ENCODE measurements around the gene MYO5A. TPM values are rescaled to one million over a fixed set of nuclear protein-coding genes. Genes with fewer than 3 reads are reported as not detected.
"Not testable (repeated sequence)": the region's sequence is repeated elsewhere in the genome, so short reads cannot be mapped to it uniquely, and the experiment has no call there.

Gene MYO5A
- total RNA-seq, 1 donor from 2014 or later, result 55.0 TPM

- Histone ChIP-seq H3K27me3 (no peaks in the 10 kb centered on the region), H3K36me3 (no peaks in the 10 kb centered on the region), H3K27ac (no peak overlapping the region), H3K9me3 (peaks cover 0 to 15% of the 10 kb centered on the region in 2 donors), H3K4me1 (no peaks in the 10 kb centered on the region), H3K4me3 (no peak overlapping the region)
- intact Hi-C loops (cut with DNase I), result no loop called here
- no peak for TF ChIP-seq CTCF (IDR thresholded peaks at IDR 0.05)
- no peak for DNase-seq (ENCODE audit: low spot score in 2 of 2)
Measured at GRCh38 chr15:52463638-52464037, 65.0 kb downstream of the MYO5A start.

DNA sequence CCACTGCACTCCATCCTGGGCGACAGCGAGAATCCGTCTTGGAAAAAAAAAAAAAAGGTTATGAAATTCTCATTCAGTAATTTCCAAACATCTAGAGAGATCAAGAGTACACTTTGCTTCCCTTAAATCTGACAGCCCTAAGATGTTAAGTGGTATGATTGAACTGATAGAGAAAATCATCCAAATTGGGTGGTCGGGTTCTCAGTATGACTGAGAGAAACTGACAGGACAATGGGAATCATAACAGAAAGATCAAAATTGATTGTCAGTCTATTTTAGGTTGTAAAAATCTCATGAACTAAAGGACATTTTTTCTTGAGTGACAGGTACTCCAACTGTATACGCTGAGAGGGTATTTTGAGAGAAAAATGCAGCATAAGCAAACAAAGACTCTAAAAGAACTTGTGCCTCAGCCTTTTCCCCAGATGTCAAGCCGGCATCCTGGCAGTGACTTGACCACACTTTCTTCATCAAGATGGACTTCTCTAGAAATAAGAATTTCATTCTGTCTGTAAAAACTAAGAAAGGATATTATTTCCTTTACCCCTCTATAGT, 65.8 kb downstream of the MYO5A start:
- no peak for TF ChIP-seq CTCF (IDR thresholded peaks at IDR 0.05)
- H3K4me1 ChIP-seq, result no peaks in the 10 kb centered on the region
- H3K9me3 ChIP-seq, result peaks cover 0 to 7% of the 10 kb centered on the region in 2 donors
- no peak overlapping the region for H3K4me3 ChIP-seq
- no peak for DNase-seq (ENCODE audit: low spot score in 2 of 2)
- intact Hi-C loops (cut with DNase I), result no loop called here
- H3K36me3 ChIP-seq, result no peaks in the 10 kb centered on the region
- no peak overlapping the region for H3K27ac ChIP-seq
- H3K27me3 ChIP-seq, result no peaks in the 10 kb centered on the region

GRCh38 chr15:52459701-52460100, 69.0 kb downstream of the MYO5A start:
- intact Hi-C loops (cut with DNase I); DNase-seq (ENCODE audit: low spot score in 2 of 2); H3K4me1 ChIP-seq; H3K27me3 ChIP-seq; H3K4me3 ChIP-seq; H3K36me3 ChIP-seq; H3K27ac ChIP-seq; H3K9me3 ChIP-seq: not testable (repeated sequence)

GRCh38 chr15:52459265-52459664, 69.4 kb downstream of the MYO5A start:
- H3K27me3 ChIP-seq; H3K9me3 ChIP-seq; H3K36me3 ChIP-seq; H3K4me3 ChIP-seq; intact Hi-C loops (cut with DNase I); DNase-seq (ENCODE audit: low spot score in 2 of 2); H3K27ac ChIP-seq; H3K4me1 ChIP-seq: not testable (repeated sequence)

DNA sequence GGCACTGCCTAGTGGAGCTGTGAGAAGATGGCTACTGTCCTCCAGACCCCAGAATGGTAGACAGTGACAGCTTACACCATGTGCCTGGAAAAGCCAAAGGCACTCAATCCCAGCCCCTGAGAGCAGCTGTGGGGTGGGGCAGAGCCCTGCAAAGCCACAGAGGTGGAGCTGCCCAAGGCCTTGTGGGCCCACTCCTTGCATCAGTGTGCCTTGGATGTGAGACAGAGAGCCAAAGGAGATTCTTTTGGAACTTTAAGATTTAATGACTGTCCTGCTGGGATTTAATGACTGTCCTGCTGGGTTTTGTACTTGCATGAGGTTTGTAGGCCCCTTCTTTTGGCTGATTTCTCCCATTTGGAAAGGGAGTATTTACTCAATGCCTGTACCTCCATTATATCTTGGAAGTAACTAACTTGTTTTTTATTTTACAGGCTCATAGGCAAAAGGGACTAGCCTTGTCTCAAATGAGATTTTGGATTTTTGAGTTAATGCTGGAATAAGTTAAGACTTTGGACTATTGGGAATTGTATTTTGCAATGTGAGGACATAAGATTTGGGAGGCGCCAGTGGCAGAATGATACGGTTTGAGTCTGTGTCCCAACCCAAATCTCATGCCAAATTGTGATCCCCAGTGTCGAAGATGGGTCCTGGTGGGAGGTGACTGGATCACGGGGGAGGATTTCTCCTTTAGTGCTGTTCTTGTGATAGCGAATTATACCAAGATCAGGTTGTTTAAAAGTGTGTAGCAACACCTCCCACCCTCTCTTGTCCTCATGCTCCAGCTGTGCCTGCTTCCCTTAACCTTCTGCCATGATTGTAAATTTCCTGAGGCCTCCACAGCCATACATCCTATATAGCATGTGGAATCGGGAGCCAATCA, 80.4 kb downstream of the MYO5A start:
- no peak for DNase-seq (ENCODE audit: low spot score in 2 of 2)
- intact Hi-C loops (cut with DNase I), result no loop called here
- no peaks in the 10 kb centered on the region for H3K36me3 ChIP-seq
- H3K27ac ChIP-seq, result no peak overlapping the region
- no peaks in the 10 kb centered on the region for H3K9me3 ChIP-seq
- no peaks in the 10 kb centered on the region for H3K27me3 ChIP-seq
- no peak for TF ChIP-seq CTCF (IDR thresholded peaks at IDR 0.05)
- H3K4me1 ChIP-seq, result peaks cover 0 to 6% of the 10 kb centered on the region in 2 donors
- no peak overlapping the region for H3K4me3 ChIP-seq

DNA sequence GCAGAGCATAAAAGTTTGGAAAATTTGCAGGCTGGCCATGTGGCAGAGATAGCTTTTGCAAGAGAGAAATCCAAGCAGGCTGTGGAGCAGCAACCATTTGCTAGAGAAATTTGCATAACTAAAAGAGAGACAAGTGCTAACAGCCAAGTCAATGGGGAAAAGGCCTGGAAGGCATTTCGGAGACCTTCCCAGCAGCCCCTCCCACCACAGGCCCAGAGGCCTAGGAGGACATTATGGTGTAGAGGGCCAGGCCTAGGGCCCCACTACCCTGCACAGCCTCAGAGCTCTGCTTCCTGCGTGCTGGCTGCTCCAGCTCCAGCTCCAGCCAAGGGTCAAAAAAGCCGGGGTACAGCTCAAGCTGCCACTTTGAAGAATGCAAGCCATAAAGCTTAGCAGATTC, 82.7 kb downstream of the MYO5A start:
- Histone ChIP-seq H3K36me3 (no peaks in the 10 kb centered on the region), H3K4me3 (no peak overlapping the region), H3K9me3 (no peaks in the 10 kb centered on the region), H3K27ac (no peak overlapping the region), H3K4me1 (peaks cover 0 to 6% of the 10 kb centered on the region in 2 donors), H3K27me3 (no peaks in the 10 kb centered on the region)
- TF ChIP-seq CTCF (IDR thresholded peaks at IDR 0.05), result no peak
- intact Hi-C loops (cut with DNase I), result no loop called here
- DNase-seq (ENCODE audit: low spot score in 2 of 2), result no peak

Data from ascending aorta (tissue), 2 donors.